ENCODE results near the gene NADSYN1.
"Not testable (repeated sequence)": the region's sequence is repeated elsewhere in the genome, so short reads cannot be mapped to it uniquely, and the experiment has no call there.

The NADSYN1 gene

DNA sequence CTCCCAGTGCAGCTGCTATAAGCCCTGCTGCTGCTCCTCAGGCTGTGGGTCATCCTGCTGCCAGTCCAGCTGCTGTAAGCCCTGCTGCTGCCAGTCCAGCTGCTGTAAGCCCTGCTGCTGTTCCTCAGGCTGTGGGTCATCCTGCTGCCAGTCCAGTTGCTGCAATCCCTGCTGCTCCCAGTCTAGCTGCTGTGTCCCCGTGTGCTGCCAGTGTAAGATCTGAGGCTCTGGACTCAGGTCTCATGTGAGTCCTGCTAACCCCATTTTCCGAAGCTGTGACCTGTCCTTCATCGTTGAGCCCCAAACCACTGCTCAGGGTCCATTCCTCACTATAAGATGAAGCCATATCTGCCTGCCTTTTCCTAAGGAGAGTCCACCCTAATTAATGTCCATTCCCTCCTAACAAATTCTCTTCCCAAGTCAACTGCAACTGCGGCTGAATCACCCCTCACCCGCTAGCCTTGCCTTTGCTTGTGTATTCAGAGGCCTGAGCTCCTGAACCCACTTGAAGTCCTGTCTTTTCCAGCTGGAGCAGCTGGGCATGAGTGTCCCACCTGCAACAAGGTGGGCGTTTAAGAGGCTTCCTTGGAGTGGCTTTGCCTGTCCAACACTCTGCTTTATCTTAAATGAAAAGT, 74.7 kb downstream of the NADSYN1 start:
- no peak for DNase-seq

DNA sequence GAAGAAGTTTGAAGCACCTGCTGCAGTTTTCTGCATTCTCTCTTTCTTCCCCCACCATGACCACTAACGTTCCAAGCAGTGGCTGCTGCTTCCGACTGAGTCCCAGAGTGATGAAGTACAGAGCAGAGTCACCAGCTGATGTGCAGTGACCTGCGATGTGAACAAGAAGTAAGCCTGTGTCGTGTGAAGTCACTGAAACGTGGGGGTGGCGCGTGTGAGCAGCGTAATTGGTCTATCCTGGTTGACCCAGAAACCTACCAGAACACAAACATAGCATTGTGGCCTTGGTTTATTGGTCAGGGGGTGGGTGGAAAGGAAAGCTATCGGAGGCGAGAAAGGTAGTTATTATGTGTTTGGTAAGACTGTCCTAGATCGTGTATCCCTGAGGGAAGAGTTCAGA, 77.6 kb downstream of the NADSYN1 start:
- no peak for DNase-seq

DNA sequence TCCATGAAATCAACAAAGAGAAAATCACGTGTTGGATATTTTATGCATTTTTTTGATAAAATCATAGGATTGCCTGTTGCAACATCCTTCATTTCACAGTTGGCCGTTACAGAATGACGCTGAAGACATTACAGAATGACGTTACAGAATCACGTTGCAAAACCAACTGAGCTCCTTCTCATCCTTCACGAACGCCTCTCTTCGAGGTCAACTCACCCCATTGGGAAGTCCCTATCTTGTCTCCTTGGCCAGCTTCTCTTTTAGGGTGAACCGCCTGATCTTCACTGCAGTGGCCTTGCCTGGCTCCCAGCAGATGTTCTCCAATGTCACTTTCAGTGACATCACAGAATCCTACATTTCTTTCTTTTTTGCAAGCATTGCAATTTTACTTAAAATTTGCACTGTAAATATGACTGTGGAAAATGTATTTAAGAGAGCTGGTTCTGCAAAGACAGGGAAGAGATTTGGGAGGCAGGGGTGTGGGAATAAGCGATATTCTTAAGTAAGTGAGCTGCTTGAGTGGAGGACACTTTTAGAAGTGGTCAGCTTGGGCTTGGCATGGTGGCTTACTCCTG, 79.1 kb downstream of the NADSYN1 start:
- DNase-seq, result no peak

DNA sequence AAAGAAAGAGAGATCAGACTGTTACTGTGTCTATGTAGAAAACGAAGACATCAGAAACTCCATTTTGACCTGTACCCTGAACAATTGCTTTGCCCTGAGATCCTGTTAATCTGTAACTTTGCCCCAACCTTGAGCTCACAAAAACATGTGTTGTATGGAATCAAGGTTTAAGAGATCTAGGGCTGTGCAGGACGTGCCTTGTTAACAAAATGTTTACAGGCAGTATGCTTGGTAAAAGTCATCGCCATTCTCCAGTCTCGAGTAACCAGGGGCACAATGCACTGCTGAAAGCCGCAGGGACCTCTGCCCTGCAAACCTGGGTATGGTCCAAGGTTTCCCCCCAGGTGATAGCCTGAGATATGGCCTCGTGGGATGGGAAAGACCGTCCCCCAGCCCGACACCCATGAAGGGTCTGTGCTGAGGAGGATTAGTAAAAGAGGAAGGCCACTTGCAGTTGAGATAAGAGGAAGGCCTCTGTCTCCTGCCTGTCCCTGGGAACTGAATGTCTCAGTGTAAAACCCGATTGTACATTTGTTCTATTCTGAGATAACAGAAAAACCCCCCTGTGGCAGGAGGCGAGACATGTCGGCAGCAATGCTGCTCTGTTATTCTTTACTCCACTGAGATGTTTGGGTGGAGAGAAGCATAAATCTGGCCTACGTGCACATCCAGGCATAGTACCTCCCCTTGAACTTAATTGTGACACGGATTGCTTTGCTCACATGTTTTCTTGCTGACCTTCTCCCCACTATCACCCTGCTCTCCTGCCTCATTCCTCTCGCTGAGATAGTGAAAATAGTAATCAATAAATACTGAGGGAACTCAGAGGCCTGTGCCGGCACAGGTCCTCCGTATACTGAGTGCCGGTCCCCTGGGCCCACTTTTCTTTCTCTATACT, 82.0 kb downstream of the NADSYN1 start:
- not testable (repeated sequence) for DNase-seq

DNA sequence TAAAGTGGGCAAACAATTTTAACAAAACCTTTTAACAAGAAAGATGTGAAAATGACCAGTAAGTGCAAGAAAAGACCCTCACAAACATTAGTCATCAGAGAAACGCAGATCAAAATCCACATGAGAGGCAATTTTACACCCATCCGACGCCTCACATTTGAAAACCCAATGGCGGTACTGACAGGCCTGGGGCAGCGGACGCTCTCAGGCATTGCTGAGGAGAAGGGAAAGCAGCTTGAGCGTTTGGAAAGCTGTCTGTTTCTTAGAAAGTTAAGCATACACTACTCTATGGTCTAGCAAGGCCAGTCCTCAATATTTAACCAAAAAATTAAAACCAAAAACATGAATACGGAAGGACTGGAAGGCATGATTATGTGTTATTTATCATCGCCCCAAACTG, 82.8 kb downstream of the NADSYN1 start:
- no peak for DNase-seq

DNA sequence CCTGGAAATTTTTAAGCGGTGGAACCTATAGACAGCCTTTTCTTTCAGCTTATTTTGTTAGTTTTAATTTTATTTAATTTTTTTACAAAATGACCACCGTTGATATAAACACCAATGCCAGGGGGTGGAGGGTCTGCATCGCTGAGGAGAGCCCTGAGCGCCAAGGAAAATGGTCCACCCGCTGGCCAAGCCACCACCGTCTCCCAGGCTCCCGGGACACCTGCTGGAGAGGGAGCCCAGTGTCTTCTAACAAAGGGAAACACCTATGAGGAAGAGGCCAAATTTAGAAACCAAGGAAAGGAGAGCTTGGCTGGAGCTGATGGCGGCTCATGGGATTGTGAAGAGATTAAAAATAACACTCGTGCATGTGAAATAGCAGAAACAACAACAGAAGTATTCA, 84.5 kb downstream of the NADSYN1 start:
- DNase-seq, result peak; percentile 37

DNA sequence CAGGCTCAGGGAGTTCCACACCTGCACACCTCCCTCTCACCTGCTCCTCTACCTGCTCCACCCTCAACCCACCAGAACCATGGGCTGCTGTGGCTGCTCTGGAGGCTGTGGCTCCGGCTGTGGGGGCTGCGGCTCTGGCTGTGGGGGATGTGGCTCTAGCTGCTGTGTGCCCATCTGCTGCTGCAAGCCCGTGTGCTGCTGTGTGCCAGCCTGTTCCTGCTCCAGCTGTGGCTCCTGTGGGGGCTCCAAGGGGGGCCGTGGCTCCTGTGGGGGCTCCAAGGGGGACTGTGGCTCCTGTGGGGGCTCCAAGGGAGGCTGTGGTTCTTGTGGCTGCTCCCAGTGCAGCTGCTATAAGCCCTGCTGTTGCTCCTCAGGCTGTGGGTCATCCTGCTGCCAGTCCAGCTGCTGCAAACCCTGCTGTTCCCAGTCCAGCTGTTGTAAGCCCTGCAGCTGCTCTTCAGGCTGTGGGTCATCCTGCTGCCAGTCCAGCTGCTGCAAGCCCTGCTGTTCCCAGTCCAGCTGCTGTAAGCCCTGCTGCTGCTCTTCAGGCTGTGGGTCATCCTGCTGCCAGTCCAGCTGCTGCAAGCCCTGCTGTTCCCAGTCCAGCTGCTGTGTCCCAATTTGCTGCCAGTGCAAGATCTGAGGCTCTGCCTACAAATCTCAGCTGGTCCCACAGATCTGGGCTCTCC, 85.1 kb downstream of the NADSYN1 start, which contains the start of gene KRTAP5-8:
Gene KRTAP5-8 (plus strand): TSS at position 49 of the 689 bp plus-strand sequence. CDS start 31 bp downstream, at position 80.
- not testable (repeated sequence) for DNase-seq

DNA sequence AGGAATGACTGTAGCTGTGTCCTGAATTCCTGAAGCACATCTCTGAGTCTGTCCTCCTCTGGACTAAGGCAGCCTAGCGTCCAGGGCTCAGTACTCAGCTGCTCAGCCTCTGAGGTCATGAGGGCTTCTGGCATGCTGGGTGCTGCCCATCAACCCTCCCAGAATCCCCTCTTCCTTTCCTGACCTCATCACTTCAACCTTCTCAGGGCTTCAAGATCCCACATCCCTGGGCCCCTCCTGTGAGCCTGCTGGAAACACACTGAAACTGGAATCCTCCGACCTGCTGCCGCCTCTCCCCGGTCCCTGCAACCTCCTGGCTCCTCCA, 85.6 kb downstream of the NADSYN1 start:
- no peak for DNase-seq

DNA sequence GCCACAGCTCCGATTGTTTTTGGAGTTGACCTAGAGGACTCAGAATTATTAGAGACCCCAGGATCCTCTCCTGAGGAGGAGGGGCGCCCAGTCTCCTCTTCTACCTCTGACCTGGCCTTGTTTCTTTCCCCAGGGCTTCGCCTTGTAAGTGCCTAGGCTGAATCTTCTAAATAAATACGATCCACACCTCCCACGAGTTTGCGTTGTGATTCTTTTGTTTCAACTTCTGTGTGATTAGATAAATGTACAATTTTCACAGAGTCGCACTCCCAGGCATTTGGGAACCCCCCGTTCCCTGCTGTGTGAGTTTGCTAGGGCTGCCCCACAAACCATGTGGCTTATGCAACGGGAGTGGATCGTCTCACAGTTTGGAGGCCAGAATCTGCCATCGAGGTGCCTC, 86.0 kb downstream of the NADSYN1 start:
- DNase-seq, result no peak

DNA sequence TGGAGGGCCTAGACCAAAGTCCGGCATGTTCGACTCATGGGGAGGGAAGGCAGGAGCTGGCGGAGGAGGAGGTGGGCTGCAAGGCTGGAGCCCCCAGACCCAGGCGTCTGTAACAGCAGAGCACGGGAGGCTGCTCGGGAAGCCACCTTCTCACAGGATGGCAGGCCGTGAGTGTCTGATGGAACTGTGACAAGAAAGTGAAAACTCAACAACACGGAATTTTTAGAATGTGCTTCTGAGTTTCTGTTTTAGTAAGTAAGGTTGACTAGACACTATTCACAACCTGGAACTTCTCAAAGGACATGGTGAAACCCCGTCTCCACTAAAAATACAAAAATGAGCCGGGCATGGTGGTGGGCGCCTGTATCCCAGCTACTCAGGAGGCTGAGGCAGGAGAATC, 87.0 kb downstream of the NADSYN1 start:
- DNase-seq, result not testable (repeated sequence)

DNA sequence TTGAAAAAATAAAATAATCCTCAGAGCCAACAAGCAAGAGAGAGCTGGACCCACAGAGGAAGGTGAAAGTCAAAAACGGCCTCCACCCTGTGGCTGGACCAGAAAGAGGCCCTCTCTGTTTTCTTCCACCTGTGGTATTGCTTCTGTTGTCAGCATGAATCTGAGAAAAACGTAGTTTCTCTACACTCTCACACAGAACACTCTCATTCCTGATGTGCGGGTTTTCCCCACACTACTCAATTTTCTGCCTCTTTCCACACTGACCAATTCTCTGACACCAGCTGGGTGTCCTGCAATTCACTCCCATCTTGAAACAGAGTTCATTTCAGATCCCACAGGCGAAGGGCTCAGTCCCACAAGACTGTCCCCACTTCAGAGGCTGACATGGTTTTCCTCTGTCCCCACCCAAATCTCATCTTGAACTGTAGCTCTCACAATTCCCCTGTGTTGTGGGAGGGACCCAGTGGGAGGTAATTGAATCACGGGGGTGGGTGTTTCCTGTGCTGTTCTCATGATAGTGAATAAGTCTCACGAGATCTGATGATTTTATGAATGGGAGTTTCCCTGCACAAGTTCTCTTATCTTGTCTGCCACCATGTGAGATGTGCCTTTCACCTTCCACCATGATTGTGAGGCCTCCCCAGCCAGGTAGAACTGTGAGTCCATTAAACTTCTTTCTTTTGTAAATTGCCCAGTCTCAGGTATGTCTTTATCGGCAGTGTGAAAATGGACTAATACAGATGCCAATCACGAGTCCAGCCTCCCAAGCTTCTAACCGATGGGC, 87.7 kb downstream of the NADSYN1 start:
- not testable (repeated sequence) for DNase-seq

DNA sequence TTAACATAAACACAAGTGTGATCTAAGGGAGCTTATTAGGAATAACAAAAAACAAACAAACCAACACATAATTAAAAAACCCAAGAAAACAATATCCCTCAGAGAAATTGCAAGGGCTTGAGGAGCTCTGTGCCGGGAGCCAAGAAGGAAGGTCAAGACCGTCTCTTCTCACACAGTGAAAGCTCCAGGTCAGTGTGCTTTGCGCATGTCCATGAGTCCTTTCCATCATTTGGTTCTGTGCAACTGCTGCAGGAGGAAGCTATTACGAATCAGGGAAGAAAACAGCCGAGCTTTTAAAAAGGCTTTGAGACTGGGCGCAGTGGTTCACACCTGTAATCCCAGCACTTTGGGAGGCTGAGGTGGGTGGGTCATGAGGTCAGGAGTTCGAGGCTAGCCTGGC, 89.4 kb downstream of the NADSYN1 start:
- no peak for DNase-seq

DNA sequence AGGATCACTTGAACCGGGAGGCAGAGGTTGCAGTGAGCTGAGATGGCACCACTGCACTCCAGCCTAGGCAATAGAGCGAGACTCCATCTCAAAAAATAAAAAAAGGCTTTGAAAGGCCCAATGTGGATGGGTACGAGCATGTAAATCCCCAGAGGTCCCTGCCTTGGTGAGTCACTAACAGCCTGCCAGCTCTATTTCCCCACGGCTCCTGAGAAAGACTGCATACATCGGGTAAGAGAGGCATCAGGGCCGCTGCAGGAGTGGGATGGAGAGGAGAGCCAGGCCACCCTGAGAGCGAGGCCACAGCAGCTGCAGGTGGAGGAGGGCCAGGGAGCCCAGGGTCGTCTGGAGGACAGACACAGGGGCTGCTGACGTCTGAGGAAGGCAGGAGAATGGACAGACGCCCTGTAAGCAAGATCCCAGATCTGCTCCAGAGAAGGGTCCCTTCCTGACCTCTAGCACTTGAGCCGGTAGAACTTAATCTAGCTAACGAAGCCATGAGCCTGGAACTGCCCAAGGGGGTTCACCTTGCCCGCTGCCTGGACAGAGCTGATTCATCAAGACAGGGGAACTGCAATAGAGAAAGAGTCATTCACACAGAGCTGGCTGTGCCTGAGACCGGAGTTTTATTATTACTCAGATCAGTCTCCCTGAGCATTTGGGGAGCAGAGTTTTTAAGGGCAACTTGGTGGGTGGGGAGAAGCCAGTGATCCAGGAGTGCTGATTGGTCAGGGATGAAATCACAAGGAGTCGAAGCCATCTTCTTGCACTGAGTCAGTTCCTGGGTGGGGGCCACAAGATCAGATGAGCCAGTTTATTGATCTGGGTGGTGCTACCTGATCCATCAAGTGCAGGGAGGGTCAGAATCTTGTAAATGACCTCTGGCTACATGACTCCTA, 90.1 kb downstream of the NADSYN1 start:
- DNase-seq, result no peak

DNA sequence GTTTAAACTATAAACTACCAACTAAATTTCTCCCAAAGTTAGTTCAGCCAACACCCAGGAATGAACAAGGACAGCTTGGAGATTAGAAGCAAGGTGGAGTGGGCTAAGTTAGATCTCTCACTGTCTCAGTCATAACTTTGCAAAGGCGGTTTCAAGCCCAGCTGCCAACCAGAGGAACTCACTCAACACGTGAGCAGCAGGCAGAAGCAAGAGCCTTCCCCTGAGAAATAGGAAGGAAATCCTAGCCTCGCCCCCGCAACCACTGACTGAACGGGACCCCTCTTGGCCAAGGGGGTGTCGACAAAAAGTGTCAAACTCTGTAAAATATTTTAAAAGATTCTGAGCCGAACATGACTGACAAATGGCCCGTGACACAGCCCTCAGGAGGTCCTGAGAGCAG, 90.9 kb downstream of the NADSYN1 start:
- no peak for DNase-seq

DNA sequence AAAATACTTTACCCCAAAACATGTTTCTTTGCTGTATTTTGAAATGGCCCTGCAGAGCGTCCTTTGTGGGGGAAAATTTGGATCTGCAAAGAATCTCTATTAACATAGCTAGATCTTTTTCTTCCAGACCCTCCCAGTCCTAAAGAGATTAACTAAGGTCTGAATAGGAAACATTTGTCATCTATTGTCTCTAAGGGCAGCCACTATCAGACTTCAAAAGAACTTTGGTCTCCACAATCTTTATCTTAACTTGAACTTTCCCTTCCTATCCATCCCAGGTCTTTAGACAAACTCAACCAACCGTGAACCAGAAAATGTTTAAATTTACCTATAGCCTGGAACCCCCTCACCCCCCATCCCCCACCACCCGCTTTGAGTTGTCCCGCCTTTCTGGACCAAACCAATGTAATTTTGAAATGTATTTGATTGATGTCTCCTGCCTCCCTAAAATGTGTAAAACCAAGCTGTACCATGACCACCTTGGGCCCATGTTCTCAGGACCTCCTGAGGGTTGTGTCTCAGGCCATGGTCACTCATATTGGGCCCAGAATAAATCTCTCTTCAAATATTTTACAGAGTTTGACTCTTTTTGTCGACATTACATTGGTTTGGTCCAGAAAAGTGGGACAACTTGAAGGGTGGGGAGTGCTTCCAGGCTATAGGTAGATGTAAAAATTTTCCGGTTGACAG, 91.7 kb downstream of the NADSYN1 start:
- no peak for DNase-seq

DNA sequence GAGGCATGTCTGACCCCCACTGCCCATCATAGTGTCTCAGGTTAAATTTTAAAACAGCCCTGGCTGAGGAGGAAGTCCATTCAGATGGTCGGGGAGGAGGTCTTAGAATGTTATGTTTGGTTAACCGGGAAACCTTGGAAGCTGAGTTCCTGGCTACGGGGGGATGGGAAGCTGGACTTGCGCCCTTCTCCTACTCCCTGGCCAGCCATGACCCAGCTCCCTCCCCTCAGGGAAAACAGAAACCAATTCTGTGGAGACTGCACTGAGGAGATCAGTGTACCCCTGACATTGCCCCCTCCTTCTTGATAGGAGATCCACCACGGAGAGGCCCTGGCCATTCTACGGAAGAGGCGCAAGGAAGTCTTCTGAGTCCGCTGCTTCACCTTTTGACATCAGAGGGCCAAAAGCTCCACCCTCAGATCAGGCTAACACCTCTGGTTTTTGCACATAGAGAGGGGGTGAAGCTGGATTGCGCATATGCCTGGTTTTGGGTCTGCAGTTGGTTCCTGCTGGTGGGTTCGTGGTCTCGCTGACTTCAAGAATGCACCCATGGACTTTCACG, 92.5 kb downstream of the NADSYN1 start:
- DNase-seq, result no peak

DNA sequence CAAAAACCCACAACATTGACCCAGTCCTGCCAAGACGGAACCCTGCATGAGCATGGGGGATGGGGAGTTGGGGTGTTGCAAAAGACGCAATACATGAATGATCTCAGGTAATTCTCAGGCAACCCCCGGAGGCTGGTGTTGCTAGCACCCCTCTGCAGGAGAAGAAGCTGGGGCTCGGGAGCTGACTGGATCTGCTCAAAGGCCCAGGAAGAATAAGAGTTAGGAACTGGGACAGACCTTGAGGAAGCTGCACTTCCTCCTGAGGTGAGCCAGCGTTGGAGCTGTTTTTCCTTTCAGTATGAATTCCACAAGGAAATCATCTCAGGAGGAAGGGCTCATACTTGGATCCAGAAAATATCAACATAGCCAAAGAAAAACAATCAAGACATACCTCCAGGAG, 95.1 kb downstream of the NADSYN1 start, which contains the start of gene KRTAP5-9:
Gene KRTAP5-9 (plus strand): TSS at position 301 of the 400 bp plus-strand sequence. CDS start 238 bp downstream, outside the sequence.
- no peak for DNase-seq

DNA sequence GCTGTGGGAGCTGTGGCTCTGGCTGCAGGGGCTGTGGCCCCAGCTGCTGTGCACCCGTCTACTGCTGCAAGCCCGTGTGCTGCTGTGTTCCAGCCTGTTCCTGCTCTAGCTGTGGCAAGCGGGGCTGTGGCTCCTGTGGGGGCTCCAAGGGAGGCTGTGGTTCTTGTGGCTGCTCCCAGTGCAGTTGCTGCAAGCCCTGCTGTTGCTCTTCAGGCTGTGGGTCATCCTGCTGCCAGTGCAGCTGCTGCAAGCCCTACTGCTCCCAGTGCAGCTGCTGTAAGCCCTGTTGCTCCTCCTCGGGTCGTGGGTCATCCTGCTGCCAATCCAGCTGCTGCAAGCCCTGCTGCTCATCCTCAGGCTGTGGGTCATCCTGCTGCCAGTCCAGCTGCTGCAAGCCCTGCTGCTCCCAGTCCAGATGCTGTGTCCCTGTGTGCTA, 95.7 kb downstream of the NADSYN1 start:
- DNase-seq, result no peak

Measured in NCI-H345 (cell line).